ENCODE measurements around the gene ARHGEF7. TPM values are rescaled to one million over a fixed set of nuclear protein-coding genes. Genes with fewer than 3 reads are reported as not detected.

Gene ARHGEF7
- total RNA-seq, 1 donor from 2014 or later = 73.7 TPM

GRCh38 chr13:111213964-111214726, 99.0 kb downstream of the ARHGEF7 start:
- Histone ChIP-seq H3K36me3 (ENCODE audit: insufficient read depth, low read length) (no peaks in the 10 kb centered on the region), H4K20me1 (ENCODE audit: insufficient read depth, low read length) (peaks cover 62% of the 10 kb centered on the region), H3K27ac (ENCODE audit: low read depth, low read length) (no peak overlapping the region), H3K4me3 (ENCODE audit: insufficient read depth, low read depth, low read length) (no peak overlapping the region), H3K27me3 (ENCODE audit: insufficient read depth, low read length) (no peaks in the 10 kb centered on the region), H2AFZ (ENCODE audit: low read depth, low read length) (no peak overlapping the region), H3K4me2 (ENCODE audit: low read length) (no peak overlapping the region), H3K79me2 (ENCODE audit: insufficient read depth, low read length) (peaks cover 94% of the 10 kb centered on the region), H3K4me1 (ENCODE audit: insufficient read depth, low read length) (peaks cover 37% of the 10 kb centered on the region), H3K9ac (ENCODE audit: low read length) (no peak overlapping the region), H3K9me3 (ENCODE audit: insufficient read depth, low read depth, low read length) (no peaks in the 10 kb centered on the region)
- no peaks in the 10 kb centered on the region for H3K9me3 Mint-ChIP-seq (ENCODE audit: unreplicated experiment)
- H3K4me1 Mint-ChIP-seq (ENCODE audit: low read depth, unreplicated experiment) = peaks cover 78% of the 10 kb centered on the region
- DNase-seq (ENCODE audit: low read depth) = no peak
- H3K4me3 Mint-ChIP-seq (ENCODE audit: unreplicated experiment) = no peak overlapping the region
- no peaks in the 10 kb centered on the region for H3K27me3 Mint-ChIP-seq (ENCODE audit: low read depth, unreplicated experiment)
- no peak for FAIRE-seq
- no peak for TF ChIP-seq EZH2 (IDR thresholded peaks at IDR 0.05; ENCODE audit: insufficient read depth, low read length)
- TF ChIP-seq CTCF (IDR thresholded peaks at IDR 0.05; ENCODE audit: insufficient read depth, low read depth, low read length) = no peak
- peaks cover 4% of the 10 kb centered on the region for H3K36me3 Mint-ChIP-seq (ENCODE audit: low read depth, unreplicated experiment)
- peak overlapping the region; percentile 84 for H3K27ac Mint-ChIP-seq (ENCODE audit: unreplicated experiment)

- no peaks in the 10 kb centered on the region for H3K9me3 Mint-ChIP-seq (ENCODE audit: unreplicated experiment)
Measured at GRCh38 chr13:111215081-111216047, 100.3 kb downstream of the ARHGEF7 start.

More at GRCh38 chr13:111215081-111216047, 100.3 kb downstream of the ARHGEF7 start:
- Histone ChIP-seq H3K36me3 (ENCODE audit: insufficient read depth, low read length) (peaks cover 3% of the 10 kb centered on the region), H3K9me3 (ENCODE audit: insufficient read depth, low read depth, low read length) (no peaks in the 10 kb centered on the region), H3K4me1 (ENCODE audit: insufficient read depth, low read length) (peaks cover 37% of the 10 kb centered on the region), H4K20me1 (ENCODE audit: insufficient read depth, low read length) (peaks cover 68% of the 10 kb centered on the region), H3K4me2 (ENCODE audit: low read length) (no peak overlapping the region), H3K27me3 (ENCODE audit: insufficient read depth, low read length) (no peaks in the 10 kb centered on the region), H3K27ac (ENCODE audit: low read depth, low read length) (no peak overlapping the region), H3K79me2 (ENCODE audit: insufficient read depth, low read length) (peaks cover 94% of the 10 kb centered on the region), H2AFZ (ENCODE audit: low read depth, low read length) (no peak overlapping the region), H3K4me3 (ENCODE audit: insufficient read depth, low read depth, low read length) (no peak overlapping the region), H3K9ac (ENCODE audit: low read length) (no peak overlapping the region)
- Mint-ChIP-seq H3K4me1 (ENCODE audit: low read depth, unreplicated experiment) (peaks cover 77% of the 10 kb centered on the region), H3K36me3 (ENCODE audit: low read depth, unreplicated experiment) (peaks cover 4% of the 10 kb centered on the region), H3K27me3 (ENCODE audit: low read depth, unreplicated experiment) (no peaks in the 10 kb centered on the region), H3K4me3 (ENCODE audit: unreplicated experiment) (no peak overlapping the region), H3K27ac (ENCODE audit: unreplicated experiment) (peak overlapping the region; percentile 21)
- DNase-seq (ENCODE audit: low read depth) (no peak), FAIRE-seq (no peak)
- TF ChIP-seq CTCF (IDR thresholded peaks at IDR 0.05; ENCODE audit: insufficient read depth, low read depth, low read length) (no peak), EZH2 (IDR thresholded peaks at IDR 0.05; ENCODE audit: insufficient read depth, low read length) (no peak)
